GM18505 (cell line): Measurements from ENCODE around the gene MFSD6.
"Not testable (repeated sequence)": the region's sequence is repeated elsewhere in the genome, so short reads cannot be mapped to it uniquely, and the experiment has no call there.

Experiments
- ATAC-seq: cut with Tn5 transposase; IDR thresholded peaks from one replicate; pipeline ENCODE4 v1.9.1; 2021; ENCODE audit not compliant: unreplicated experiment
- POLR2A ChIP-seq: IDR thresholded peaks from 4 replicates; pipeline ENCODE4 v1.6.1; 2011; ENCODE audit warnings: borderline replicate concordance; ENCODE audit not compliant: insufficient read depth, insufficient read length; ENCODE audit errors: extremely low read depth

MFSD6 gene

DNA sequence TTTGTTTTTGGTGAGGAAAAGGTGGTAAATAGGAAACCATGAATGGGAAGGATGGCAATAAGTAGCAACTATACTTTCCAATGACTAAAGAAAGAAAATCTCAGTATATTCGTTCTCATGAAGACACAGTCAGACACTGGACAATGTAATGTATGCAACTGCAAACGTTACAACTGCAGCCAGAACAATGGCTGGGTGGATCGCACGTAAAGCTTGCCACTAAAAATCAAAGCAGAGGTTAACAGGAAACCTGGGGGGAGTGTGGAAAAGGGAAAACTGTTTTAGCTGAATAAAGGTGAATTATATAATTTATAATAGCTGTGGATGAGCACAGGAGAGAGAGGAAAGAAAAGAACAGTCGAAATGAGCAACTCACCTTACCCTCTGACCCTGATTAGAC is 93.1 kb downstream of the MFSD6 start:
- no peak for ATAC-seq
- no peak for TF ChIP-seq POLR2A

GRCh38 chr2:190501702-190502407 is 93.7 kb downstream of the MFSD6 start:
- no peak for TF ChIP-seq POLR2A
- no peak for ATAC-seq

- no peak for ATAC-seq
- TF ChIP-seq POLR2A, result no peak
Measured at GRCh38 chr2:190503088-190503487, 94.9 kb downstream of the MFSD6 start.

- no peak for TF ChIP-seq POLR2A
- ATAC-seq, result no peak
Measured at GRCh38 chr2:190504912-190505311, 96.8 kb downstream of the MFSD6 start.

GRCh38 chr2:190505696-190506095 is 97.5 kb downstream of the MFSD6 start:
- ATAC-seq, result no peak
- no peak for TF ChIP-seq POLR2A

DNA sequence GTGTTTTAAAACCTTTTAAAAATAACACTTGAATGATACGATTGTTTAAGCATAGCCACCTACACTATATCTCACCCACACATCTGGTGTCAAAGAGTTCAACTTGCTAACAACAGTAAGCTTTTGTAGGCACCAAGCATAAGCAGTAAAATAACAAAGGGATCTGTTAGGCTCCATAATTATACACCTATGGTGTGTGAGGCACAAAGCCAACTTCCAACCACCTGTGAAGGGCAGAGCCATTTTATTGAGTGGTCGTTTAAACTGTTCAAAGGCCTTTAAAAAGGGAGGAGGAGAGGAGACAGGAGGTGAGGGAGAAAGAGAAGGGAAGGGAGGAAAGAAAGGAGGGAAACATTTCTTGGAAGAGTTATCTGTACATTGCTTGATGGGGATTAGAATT is 98.5 kb downstream of the MFSD6 start:
- no peak for ATAC-seq
- no peak for TF ChIP-seq POLR2A

DNA sequence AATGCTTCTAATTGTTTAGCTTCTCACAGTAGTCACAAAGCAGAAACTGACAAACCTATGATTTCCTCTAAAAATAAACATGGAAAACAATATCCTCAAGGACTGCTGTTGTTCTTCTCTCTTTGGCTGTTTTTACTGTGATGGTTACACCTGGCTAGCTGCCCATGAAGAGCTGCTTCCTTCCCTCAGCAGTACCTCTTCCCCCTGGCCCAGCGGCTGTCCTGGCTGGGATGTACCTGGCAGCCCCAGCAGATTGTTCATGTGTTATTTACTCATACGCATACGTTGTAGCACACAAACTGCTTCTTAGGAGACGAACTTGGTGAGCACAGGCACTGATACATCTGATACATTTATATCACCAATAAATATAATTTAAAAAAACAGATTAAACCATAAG is 99.0 kb downstream of the MFSD6 start:
- TF ChIP-seq POLR2A, result no peak
- ATAC-seq, result no peak

- ATAC-seq, result not testable (repeated sequence)
Measured at GRCh38 chr2:190509895-190510294, 101.7 kb downstream of the MFSD6 start.

GRCh38 chr2:190511104-190511503 is 102.9 kb downstream of the MFSD6 start:
- TF ChIP-seq POLR2A, result no peak

GRCh38 chr2:190512539-190513095 is 104.5 kb downstream of the MFSD6 start:
- TF ChIP-seq POLR2A, result no peak
- no peak for ATAC-seq

More at GRCh38 chr2:190511104-190511503, 102.9 kb downstream of the MFSD6 start:
- no peak for ATAC-seq

- no peak for ATAC-seq
- no peak for TF ChIP-seq POLR2A
Measured at GRCh38 chr2:190513877-190514276, 105.7 kb downstream of the MFSD6 start.

DNA sequence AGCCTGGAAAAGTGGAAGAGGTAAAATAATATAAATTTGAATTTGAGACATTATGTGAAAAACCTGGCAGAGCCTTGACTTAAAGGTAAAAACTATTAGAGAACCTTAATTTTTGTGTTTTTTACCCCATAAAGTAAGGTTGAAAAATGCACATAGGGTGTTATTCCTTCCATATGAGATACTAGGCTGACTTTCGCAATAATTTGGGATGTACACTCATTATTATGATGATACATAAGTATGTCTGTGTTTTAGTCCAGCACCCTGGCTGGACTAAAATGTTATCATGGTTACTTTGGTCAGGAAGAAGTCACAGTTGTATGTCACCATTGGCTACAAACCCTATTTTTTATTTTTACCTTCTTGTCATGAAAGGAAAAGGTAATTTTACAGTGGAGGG is 106.5 kb downstream of the MFSD6 start:
- no peak for ATAC-seq
- TF ChIP-seq POLR2A, result no peak

DNA sequence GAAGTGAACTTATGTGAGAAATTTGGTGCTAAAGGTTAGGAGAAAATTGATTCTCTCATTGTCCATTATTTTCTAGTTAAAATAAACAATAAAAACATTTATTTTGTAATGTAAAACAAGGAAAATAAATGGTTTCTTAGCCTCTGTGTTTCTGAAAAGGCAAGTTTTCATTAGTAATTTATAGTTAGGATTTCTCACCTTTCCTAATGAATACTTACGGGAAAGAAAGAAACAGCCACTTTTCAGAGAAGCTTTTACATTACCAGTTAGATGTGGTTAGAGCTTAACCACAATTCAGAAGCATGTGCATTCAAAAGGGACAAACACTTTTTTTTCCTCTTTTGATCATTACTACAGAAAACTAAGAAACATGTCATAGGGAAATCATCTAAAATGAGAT is 107.5 kb downstream of the MFSD6 start:
- ATAC-seq, result no peak
- TF ChIP-seq POLR2A, result no peak

- no peak for ATAC-seq
- TF ChIP-seq POLR2A, result no peak
Measured at GRCh38 chr2:190517468-190517867, 109.3 kb downstream of the MFSD6 start.

GRCh38 chr2:190519975-190520767 is 112.0 kb downstream of the MFSD6 start:
- TF ChIP-seq POLR2A, result no peak
- no peak for ATAC-seq

- no peak for TF ChIP-seq POLR2A
- ATAC-seq, result no peak
Measured at GRCh38 chr2:190524928-190525327, 116.8 kb downstream of the MFSD6 start.
